MM.1S (cell line): ENCODE data around the gene DAB2.

Experiments
- DNase-seq: peaks from one replicate; pipeline ENCODE4 v3.0.0-alpha.2; 2015
- H2AFZ ChIP-seq: fragments of 300-600 bp; sonication (generic); 2 replicates; pipeline ENCODE4 v1.6.0; 2016; ENCODE audit warnings: antibody characterized with exemption, low read length
- H3F3A ChIP-seq: fragments of 300-600 bp; sonication (generic); 2 replicates; pipeline ENCODE4 v1.6.1; 2016; ENCODE audit warnings: mild to moderate bottlenecking, antibody characterized with exemption, low read length, moderate library complexity, mixed read lengths; ENCODE audit not compliant: insufficient read depth
- H3K27ac ChIP-seq: fragments of 300-600 bp; sonication (generic); 2 replicates; pipeline ENCODE4 v1.5.1; 2016; ENCODE audit warnings: mild to moderate bottlenecking, low read length
- H3K27me3 ChIP-seq: fragments of 300-600 bp; sonication (generic); replicated peaks from 2 replicates; pipeline ENCODE4 v1.6.0; 2016; ENCODE audit warnings: low read length; ENCODE audit not compliant: insufficient read depth
- H3K36me3 ChIP-seq: fragments of 300-600 bp; sonication (generic); replicated peaks from 2 replicates; pipeline ENCODE4 v1.6.1; 2016; ENCODE audit warnings: mild to moderate bottlenecking, low read length, mixed read lengths; ENCODE audit not compliant: insufficient read depth
- H3K4me1 ChIP-seq: fragments of 300-600 bp; sonication (generic); 2 replicates; pipeline ENCODE4 v1.6.1; 2016; ENCODE audit warnings: low read length, mixed read lengths
- H3K4me2 ChIP-seq: fragments of 300-600 bp; sonication (generic); 2 replicates; pipeline ENCODE4 v1.6.0; 2016; ENCODE audit warnings: low read depth, low read length
- H3K4me3 ChIP-seq: fragments of 300-600 bp; sonication (generic); 2 replicates; pipeline ENCODE4 v1.5.1; 2016; ENCODE audit warnings: low read length, mixed read lengths
- H3K79me2 ChIP-seq: fragments of 300-600 bp; sonication (generic); 2 replicates; pipeline ENCODE4 v1.6.1; 2016; ENCODE audit warnings: mixed run types, low read length, mixed read lengths
- H3K9ac ChIP-seq: fragments of 300-600 bp; sonication (generic); 2 replicates; pipeline ENCODE4 v1.6.1; 2016; ENCODE audit warnings: low read length, mixed read lengths
- H3K9me2 ChIP-seq: fragments of 300-600 bp; sonication (generic); replicated peaks from 2 replicates; pipeline ENCODE4 v1.6.1; 2016; ENCODE audit warnings: mild to moderate bottlenecking, low read length, mixed read lengths; ENCODE audit not compliant: insufficient read depth
- H3K9me3 ChIP-seq: fragments of 300-600 bp; sonication (generic); replicated peaks from 2 replicates; pipeline ENCODE4 v1.6.1; 2016; ENCODE audit warnings: mild to moderate bottlenecking, low read length, mixed read lengths; ENCODE audit not compliant: insufficient read depth
- H4K20me1 ChIP-seq: fragments of 300-600 bp; sonication (generic); 2 replicates; pipeline ENCODE4 v1.6.1; 2016; ENCODE audit warnings: mild to moderate bottlenecking, low read length, moderate library complexity, mixed read lengths; ENCODE audit not compliant: insufficient read depth
- CTCF ChIP-seq: fragments of 300-600 bp; sonication (generic); IDR thresholded peaks from 2 replicates; pipeline ENCODE4 v1.5.1; 2016; ENCODE audit warnings: antibody characterized with exemption, low read length, mixed read lengths
- EZH2 ChIP-seq: fragments of 300-600 bp; sonication (generic); optimal IDR thresholded peaks from 2 replicates; pipeline ENCODE3; 2017; ENCODE audit warnings: low read depth, mild to moderate bottlenecking, antibody characterized with exemption, low read length, mixed read lengths
- EZH2phosphoT487 ChIP-seq: fragments of 300-600 bp; sonication (generic); IDR thresholded peaks from 2 replicates; pipeline ENCODE4 v1.6.1; 2018; ENCODE audit warnings: antibody characterized with exemption, low read length

Gene DAB2

GRCh38 chr5:39413771-39414170, 11.0 kb downstream of the DAB2 start:
- no peaks in the 10 kb centered on the region for H3K79me2 ChIP-seq
- H3K27me3 ChIP-seq: no peaks in the 10 kb centered on the region

GRCh38 chr5:39412721-39413394, 11.9 kb downstream of the DAB2 start:
- Histone ChIP-seq H3K9ac (no peak overlapping the region), H3K27me3 (no peaks in the 10 kb centered on the region), H3K36me3 (no peaks in the 10 kb centered on the region), H2AFZ (no peak overlapping the region), H3K79me2 (no peaks in the 10 kb centered on the region), H3F3A (no peaks in the 10 kb centered on the region), H3K27ac (no peak overlapping the region), H3K9me3 (no peaks in the 10 kb centered on the region), H3K4me1 (no peaks in the 10 kb centered on the region), H3K4me2 (no peak overlapping the region), H4K20me1 (no peaks in the 10 kb centered on the region), H3K4me3 (no peak overlapping the region), H3K9me2 (no peaks in the 10 kb centered on the region)
- no peak for DNase-seq
- no peak for TF ChIP-seq CTCF
- TF ChIP-seq EZH2phosphoT487: no peak
- no peak for TF ChIP-seq EZH2

More at GRCh38 chr5:39413771-39414170, 11.0 kb downstream of the DAB2 start:
- Histone ChIP-seq H3K4me3 (no peak overlapping the region), H3K4me1 (no peaks in the 10 kb centered on the region), H3K4me2 (no peak overlapping the region), H3K9ac (no peak overlapping the region), H4K20me1 (no peaks in the 10 kb centered on the region), H3K36me3 (no peaks in the 10 kb centered on the region), H3K27ac (no peak overlapping the region), H3F3A (no peaks in the 10 kb centered on the region), H3K9me2 (no peaks in the 10 kb centered on the region), H3K9me3 (no peaks in the 10 kb centered on the region), H2AFZ (no peak overlapping the region)
- no peak for TF ChIP-seq CTCF
- TF ChIP-seq EZH2phosphoT487: no peak
- no peak for TF ChIP-seq EZH2
- DNase-seq: no peak

- H3K4me1 ChIP-seq: no peaks in the 10 kb centered on the region
- no peak overlapping the region for H3K4me3 ChIP-seq
- no peaks in the 10 kb centered on the region for H4K20me1 ChIP-seq
- no peaks in the 10 kb centered on the region for H3K36me3 ChIP-seq
- no peaks in the 10 kb centered on the region for H3K9me2 ChIP-seq
- no peak for DNase-seq
- no peaks in the 10 kb centered on the region for H3K27me3 ChIP-seq
- no peak overlapping the region for H3K9ac ChIP-seq
- no peak overlapping the region for H3K27ac ChIP-seq
- H2AFZ ChIP-seq: no peak overlapping the region
- H3K4me2 ChIP-seq: no peak overlapping the region
- H3F3A ChIP-seq: no peaks in the 10 kb centered on the region
- no peak for TF ChIP-seq CTCF
- TF ChIP-seq EZH2phosphoT487: no peak
- no peak for TF ChIP-seq EZH2
- no peaks in the 10 kb centered on the region for H3K9me3 ChIP-seq
- H3K79me2 ChIP-seq: no peaks in the 10 kb centered on the region
These were observed 12.8 kb downstream of the DAB2 start for GRCh38 chr5:39411985-39412384.
